ENCODE results near the gene USP34.
"Not testable (repeated sequence)": the region's sequence is repeated elsewhere in the genome, so short reads cannot be mapped to it uniquely, and the experiment has no call there.

Gene USP34

GRCh38 chr2:61423714-61424113 lies 47.2 kb downstream of the USP34 start:
- no peak for DNase-seq (ENCODE audit: low read depth)

- no peak for DNase-seq (ENCODE audit: low read depth)
Observed at GRCh38 chr2:61421611-61422010, 49.3 kb downstream of the USP34 start.

GRCh38 chr2:61420991-61421544 lies 49.8 kb downstream of the USP34 start:
- DNase-seq (ENCODE audit: low read depth), result no peak

GRCh38 chr2:61419570-61419969 lies 51.3 kb downstream of the USP34 start:
- no peak for DNase-seq (ENCODE audit: low read depth)

- DNase-seq (ENCODE audit: low read depth), result no peak
Observed at GRCh38 chr2:61419129-61419528, 51.8 kb downstream of the USP34 start.

- no peak for DNase-seq (ENCODE audit: low read depth)
Observed at GRCh38 chr2:61416871-61417645, 53.8 kb downstream of the USP34 start.

- no peak for DNase-seq (ENCODE audit: low read depth)
Observed at GRCh38 chr2:61415265-61415664, 55.6 kb downstream of the USP34 start.

GRCh38 chr2:61414674-61415073 lies 56.2 kb downstream of the USP34 start:
- no peak for DNase-seq (ENCODE audit: low read depth)

GRCh38 chr2:61411109-61411508 lies 59.8 kb downstream of the USP34 start:
- DNase-seq (ENCODE audit: low read depth), result no peak

- no peak for DNase-seq (ENCODE audit: low read depth)
Observed at GRCh38 chr2:61410185-61410584, 60.7 kb downstream of the USP34 start.

GRCh38 chr2:61405813-61406212 lies 65.1 kb downstream of the USP34 start:
- no peak for DNase-seq (ENCODE audit: low read depth)

- no peak for DNase-seq (ENCODE audit: low read depth)
Observed at GRCh38 chr2:61404438-61404837, 66.4 kb downstream of the USP34 start.

- no peak for DNase-seq (ENCODE audit: low read depth)
Observed at GRCh38 chr2:61398413-61398812, 72.5 kb downstream of the USP34 start.

- no peak for DNase-seq (ENCODE audit: low read depth)
Observed at GRCh38 chr2:61396005-61396404, 74.9 kb downstream of the USP34 start.

- not testable (repeated sequence) for DNase-seq (ENCODE audit: low read depth)
Observed at GRCh38 chr2:61387588-61387987, 83.3 kb downstream of the USP34 start.

GRCh38 chr2:61380882-61381197 lies 90.0 kb downstream of the USP34 start:
- not testable (repeated sequence) for DNase-seq (ENCODE audit: low read depth)

GRCh38 chr2:61380056-61380881 lies 90.6 kb downstream of the USP34 start:
- DNase-seq (ENCODE audit: low read depth), result no peak

GRCh38 chr2:61379521-61379920 lies 91.4 kb downstream of the USP34 start:
- no peak for DNase-seq (ENCODE audit: low read depth)

- DNase-seq (ENCODE audit: low read depth), result no peak
Observed at GRCh38 chr2:61378281-61378680, 92.6 kb downstream of the USP34 start.

- no peak for DNase-seq (ENCODE audit: low read depth)
Observed at GRCh38 chr2:61377046-61377445, 93.8 kb downstream of the USP34 start.

- DNase-seq (ENCODE audit: low read depth), result no peak
Observed at GRCh38 chr2:61376211-61376610, 94.7 kb downstream of the USP34 start.

GRCh38 chr2:61371027-61371426 lies 99.9 kb downstream of the USP34 start:
- no peak for DNase-seq (ENCODE audit: low read depth)

Data from activated T-cell treated with anti-CD3 and anti-CD28 coated beads for 24 hours (primary cell).